NCI-H187 treated with DMSO at 0.1 percent for 48 hours (cell line): ENCODE results near the gene APPBP2.
"Not testable (repeated sequence)": the region's sequence is repeated elsewhere in the genome, so short reads cannot be mapped to it uniquely, and the experiment has no call there.

ENCODE experiments used
- DNase-seq: peaks from one replicate; lab custom pipeline; 2025; lab: John Stamatoyannopoulos, UW

APPBP2 gene

GRCh38 chr17:60433021-60433997 lies 92.7 kb downstream of the APPBP2 start:
- DNase-seq, result not testable (repeated sequence)

- not testable (repeated sequence) for DNase-seq
Measured at GRCh38 chr17:60430561-60430960, 95.5 kb downstream of the APPBP2 start.

DNA sequence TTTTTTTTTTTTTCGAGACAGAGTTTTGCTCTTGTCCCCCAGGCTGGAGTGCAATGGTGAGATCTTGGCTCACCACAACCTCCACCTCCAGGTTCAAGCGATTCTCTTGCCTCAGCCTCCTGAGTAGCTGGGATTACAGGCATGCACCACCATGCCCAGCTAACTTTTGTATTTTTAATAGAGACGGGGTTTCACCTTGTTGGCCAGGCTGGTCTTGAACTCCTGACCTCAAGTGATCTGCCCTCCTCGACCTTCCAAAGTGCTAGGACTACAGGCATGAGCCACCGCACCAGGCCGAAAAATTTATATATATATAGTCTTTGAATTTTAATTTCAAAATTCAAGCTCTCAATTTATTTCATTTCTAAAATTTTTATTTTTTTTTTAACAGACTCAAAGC lies 97.6 kb downstream of the APPBP2 start:
- DNase-seq, result not testable (repeated sequence)

DNA sequence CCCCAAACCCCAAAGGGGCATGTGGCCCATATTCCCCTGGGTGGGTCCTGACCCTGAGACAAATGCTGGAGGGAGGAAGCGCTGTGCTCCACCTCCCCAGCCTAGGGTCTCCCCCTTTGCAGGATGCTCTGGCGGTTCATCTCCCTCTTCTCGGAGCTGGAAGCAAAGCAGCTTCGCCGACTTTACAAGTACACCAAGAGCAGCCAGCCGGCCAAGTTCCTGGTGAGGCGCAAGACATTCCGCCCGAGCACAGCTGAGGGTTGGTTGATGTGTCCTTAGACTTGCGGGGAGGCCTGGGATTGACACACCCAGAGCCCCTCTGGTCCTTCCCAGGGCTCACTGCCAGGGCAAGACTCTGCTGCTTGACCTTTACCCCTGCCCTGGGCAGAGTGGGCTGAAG lies 99.4 kb downstream of the APPBP2 start:
- no peak for DNase-seq

GRCh38 chr17:60425626-60426025 lies 100.4 kb downstream of the APPBP2 start:
- DNase-seq, result no peak

DNA sequence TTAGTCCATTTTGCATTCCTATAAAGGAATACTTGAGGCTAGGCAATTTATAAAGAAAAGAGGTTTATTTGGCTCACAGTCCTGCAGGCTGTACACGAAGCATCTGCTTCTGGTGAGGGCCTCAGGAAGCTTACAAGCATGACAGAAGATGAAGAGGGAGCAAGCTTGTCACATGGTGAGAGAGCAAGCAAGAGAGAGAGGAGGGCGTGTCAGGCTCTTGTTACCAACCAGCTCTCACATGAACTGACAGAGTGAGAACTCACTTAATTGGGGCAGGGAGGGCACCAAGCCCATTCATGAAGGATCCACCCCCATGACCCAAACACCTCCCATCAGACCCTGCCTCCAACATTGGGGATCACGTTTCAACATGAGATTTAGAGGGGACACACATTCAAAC lies 102.2 kb downstream of the APPBP2 start:
- no peak for DNase-seq

DNA sequence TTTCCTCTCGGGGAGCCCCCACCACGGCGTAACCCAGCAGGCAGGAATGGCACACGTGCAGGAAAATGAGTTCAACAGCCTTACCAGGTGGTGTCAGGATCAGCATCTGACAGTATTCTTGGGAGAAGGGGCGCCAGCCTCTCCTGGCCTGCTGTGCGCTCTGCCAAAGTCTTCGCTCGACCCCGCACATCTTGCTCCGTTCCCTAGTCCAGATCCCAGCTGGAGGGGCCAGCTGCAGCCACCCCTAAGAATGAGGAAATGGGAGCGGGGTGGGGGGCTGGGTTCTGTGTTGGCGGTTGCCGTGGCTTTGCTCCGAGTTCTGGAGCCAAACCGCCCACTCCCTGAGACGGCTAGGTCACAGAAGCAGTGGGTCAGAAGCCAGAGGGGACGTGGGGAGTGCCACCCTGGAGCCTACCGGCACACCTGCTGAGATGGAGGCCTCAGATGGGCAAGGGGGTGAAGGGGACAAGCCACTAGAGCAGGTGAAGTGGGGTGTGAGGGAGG lies 103.8 kb downstream of the APPBP2 start, which contains the start of gene CHCT1:
Gene CHCT1, plus strand, starts transcription at position 328 of the 504 bp plus-strand sequence. Its CDS starts 104 bp downstream, at position 432.
- DNase-seq, result no peak

DNA sequence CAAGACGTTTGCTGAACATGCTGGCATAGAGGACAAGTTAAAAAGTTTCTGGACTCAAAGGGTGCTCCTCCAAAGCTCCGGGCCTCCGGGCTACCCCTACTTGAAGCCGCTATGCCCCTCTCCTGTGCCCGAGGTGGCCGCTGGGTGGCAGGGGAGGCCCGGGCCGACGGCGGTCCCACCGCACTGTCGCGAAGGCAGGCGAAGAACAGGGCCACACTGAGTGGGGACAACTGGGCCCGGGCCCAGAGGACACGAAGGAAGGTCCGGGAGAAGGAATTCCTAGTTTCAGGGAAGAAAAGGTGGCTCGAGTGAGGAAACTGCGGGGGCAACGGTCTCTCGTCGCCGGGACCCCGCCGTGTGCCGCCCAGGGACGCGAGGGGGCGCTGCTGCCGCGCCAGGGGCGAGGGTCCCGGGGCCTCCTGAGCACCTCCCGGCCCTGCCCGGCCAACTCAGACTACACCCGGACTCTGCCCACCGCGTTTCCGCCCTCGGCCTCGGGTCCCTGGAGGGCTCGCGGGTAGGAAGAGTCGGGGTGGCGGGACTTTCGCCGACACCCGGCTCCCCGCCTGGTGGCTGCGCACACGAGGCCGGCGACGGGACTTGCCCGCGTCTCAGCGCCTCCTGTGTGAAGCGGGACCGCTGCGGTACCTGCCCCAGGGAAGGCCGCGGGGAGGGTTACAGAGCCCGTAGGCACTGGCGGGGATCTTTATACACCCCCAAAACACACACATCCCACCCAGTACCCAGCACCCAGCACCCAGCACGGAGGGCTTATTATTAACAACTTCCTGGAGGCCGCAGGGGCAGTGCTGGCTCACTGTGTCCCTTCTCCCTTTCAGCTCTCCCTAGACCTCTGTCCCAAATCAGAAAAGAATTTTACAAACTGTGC lies 104.5 kb downstream of the APPBP2 start:
- DNase-seq, result no peak

DNA sequence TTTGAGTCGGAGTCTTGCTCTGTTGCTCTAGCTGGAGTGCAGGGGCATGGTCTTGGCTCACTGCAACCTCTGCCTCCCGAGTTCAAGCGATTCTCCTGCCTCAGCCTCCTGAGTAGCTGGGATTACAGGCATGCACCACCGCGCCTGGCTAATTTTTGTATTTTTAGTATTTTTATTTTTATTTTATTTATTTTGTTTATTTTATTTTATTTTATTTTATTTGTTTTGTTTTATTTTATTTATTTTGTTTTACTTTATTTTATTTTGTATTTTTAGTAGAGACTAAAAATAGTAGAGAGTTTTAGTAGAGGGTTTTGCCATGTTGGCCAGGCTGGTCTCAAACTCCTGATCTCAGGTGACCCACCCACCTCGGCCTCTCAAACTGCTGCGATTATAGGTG lies 106.2 kb downstream of the APPBP2 start:
- DNase-seq, result not testable (repeated sequence)

GRCh38 chr17:60419003-60419402 lies 107.0 kb downstream of the APPBP2 start:
- DNase-seq, result not testable (repeated sequence)

- no peak for DNase-seq
Measured at GRCh38 chr17:60416368-60416925, 109.6 kb downstream of the APPBP2 start.

DNA sequence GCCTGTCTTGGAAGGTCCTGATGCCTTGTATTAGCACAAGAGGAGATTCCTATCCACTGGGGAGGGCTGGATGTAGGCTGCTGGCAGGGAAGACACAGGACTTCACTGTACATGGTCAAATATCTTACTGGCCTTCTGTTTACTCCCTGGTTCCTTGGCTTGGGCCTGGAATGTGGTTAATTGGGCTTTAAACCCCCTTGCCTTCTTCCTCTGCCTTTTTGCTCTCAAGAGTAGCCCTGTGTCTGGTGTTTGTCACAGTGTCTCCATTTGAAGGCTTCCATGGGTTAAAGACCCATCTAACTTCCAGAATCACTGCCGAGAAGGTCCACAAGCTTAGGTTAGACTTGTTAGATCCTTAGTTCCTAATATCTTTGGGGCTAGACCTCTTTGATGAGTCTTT lies 110.9 kb downstream of the APPBP2 start:
- DNase-seq, result no peak

DNA sequence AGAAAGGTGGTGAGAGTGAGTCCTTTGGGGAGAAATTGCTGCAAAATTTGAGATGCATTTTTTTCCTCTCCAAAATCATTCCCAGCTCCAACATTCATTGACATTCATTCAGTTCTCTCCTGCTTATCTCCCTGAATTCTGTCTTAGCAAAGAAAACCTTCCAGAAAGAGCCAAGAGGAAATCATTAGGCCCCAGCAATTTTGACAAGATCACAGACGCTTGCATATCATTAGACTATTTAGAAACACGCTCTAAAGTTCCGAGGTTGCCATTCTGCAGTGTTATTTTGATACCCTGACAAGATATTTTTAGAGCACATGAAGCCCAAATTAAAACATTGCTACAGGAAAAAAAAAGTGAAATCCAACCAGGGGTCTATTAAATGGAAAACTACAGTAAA lies 113.3 kb downstream of the APPBP2 start:
- no peak for DNase-seq

GRCh38 chr17:60410001-60410400 lies 116.0 kb downstream of the APPBP2 start:
- no peak for DNase-seq

DNA sequence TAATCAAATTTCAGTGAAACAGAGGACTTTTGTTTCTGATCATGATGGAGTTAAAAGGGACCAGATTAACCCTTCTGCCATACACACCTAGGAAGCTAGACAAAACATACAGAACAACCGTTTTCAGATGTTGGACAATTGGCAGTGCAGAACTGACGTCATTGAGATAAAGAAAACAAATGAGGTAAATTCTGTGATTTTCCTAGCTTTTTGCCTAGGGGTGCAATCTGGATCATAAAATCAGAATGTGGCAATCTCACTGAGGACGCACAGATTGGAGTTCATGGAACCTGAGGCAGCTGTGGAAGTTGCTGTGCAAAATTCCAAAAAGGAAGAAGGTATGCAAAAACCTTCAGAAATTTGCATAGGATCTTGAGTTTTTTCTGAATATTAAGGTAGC lies 119.2 kb downstream of the APPBP2 start:
- no peak for DNase-seq

GRCh38 chr17:60403962-60404361 lies 122.1 kb downstream of the APPBP2 start:
- no peak for DNase-seq

GRCh38 chr17:60403523-60403810 lies 122.6 kb downstream of the APPBP2 start:
- DNase-seq, result no peak

GRCh38 chr17:60401819-60402218 lies 124.2 kb downstream of the APPBP2 start:
- DNase-seq, result no peak

- DNase-seq, result no peak
Measured at GRCh38 chr17:60398227-60398959, 127.6 kb downstream of the APPBP2 start.

- DNase-seq, result no peak
Measured at GRCh38 chr17:60396412-60396811, 129.6 kb downstream of the APPBP2 start.

DNA sequence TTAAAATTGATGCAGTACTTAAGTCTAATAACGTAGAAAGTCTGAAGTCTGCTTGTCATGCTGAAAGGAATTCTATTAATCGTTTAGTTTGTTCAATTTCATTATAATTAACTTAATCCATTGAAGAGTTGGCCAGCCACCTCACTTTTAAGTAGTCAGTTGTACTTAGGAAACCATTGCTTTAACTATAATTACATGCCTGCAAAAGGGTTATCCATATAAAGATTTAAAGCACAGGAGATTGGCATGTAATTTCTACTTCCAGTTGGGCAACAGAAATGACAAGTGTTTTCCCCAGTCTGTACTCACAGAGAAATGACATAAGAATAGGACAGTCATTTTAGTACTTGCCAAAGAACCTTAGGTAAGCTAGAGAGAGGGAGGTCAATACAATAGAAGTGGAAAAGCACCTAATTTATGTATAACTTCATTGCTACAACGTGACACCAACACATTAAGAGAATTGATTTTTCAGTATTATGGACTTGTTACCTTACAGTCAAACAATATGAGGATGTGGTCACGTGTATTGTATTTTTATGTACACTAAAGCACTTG lies 130.5 kb downstream of the APPBP2 start:
- no peak for DNase-seq
